Type B pancreatic cell (in vitro differentiated cells): ENCODE data around the gene SLC2A13. TPM values are rescaled to one million over a fixed set of nuclear protein-coding genes. Genes with fewer than 3 reads are reported as not detected.
A peak's percentile ranks its signal among the peaks of the same experiment; 100 is the strongest.

Source experiments
- DNase-seq: peaks from one replicate; pipeline ENCODE4 v3.0.0; 2021; ENCODE audit warnings: mixed read lengths; ENCODE audit not compliant: unreplicated experiment; ENCODE audit errors: extremely low spot score
- H3K27ac Mint-ChIP-seq: 2 replicates; pipeline ENCODE4 v1.8.0; 2021; ENCODE audit warnings: mild to moderate bottlenecking, mixed read lengths
- H3K27me3 Mint-ChIP-seq: 2 replicates; pipeline ENCODE4 v1.8.0; 2021; ENCODE audit warnings: mixed read lengths
- H3K36me3 Mint-ChIP-seq: 2 replicates; pipeline ENCODE4 v1.8.0; 2021; ENCODE audit warnings: mixed read lengths
- H3K4me1 Mint-ChIP-seq: one replicate; pipeline ENCODE4 v1.8.0; 2021; ENCODE audit warnings: mixed read lengths; ENCODE audit not compliant: unreplicated experiment
- H3K4me3 Mint-ChIP-seq: 2 replicates; pipeline ENCODE4 v1.8.0; 2021; ENCODE audit warnings: mild to moderate bottlenecking, mixed read lengths
- H3K9me3 Mint-ChIP-seq: 2 replicates; pipeline ENCODE4 v1.8.0; 2021; ENCODE audit warnings: mixed read lengths
- CTCF ChIP-seq: fragments of 200-600 bp; sonication (generic); conservative IDR thresholded peaks from 2 replicates; pipeline ENCODE4 v1.5.0; 2021; ENCODE audit warnings: antibody characterized with exemption, mild to moderate bottlenecking
- total RNA-seq: library from RNA; stranded (reverse); gene quantifications from 2 replicates; pipeline ENCODE4 v1.2.1, GENCODE V29; 2021; ENCODE audit warnings: low replicate concordance

The SLC2A13 gene
- total RNA-seq, 1 donor from 2014 or later: 7.1 TPM

DNA sequence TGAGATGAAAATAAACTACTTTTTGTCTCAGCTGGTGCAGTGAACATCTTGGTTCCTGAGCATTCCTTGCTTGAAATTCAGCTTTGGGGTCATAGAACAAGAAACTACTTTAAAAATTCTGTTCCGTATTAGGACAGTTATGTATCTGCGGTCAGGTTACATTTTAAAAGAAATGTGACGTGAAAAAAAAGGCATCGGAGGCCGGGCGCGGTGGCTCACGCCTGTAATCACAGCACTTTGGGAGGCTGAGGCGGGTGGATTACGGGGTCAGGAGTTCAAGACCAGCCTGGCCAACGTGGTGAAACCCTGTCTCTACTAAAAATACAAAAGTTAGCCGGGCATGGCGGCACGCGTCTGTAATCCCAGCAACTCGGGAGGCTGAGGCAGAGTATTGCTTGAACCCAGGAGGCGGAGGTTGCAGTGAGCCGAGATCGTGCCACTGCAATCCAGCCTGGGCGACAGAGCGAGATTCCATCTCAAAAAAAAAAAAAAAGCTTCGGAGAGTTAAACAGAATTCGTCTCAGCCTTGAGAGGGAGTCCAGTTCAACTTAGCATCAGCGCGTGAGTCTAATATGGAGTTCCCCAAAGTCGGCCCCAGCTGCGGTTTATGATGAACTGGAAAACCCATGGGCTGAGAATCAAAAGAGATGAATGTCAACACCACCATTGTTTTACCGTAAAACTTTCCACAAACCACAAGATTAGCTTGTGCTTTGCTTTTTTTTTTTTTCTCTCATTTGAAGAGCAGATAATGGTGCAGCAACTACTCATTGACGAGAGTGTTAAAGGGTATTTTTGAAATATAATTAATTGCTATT lies 2.1 kb upstream of the SLC2A13 start:
- DNase-seq: no peak
- H3K27ac Mint-ChIP-seq: peak overlapping the region; percentile 46
- no peaks in the 10 kb centered on the region for H3K36me3 Mint-ChIP-seq
- H3K4me1 Mint-ChIP-seq: peaks cover 22% of the 10 kb centered on the region
- H3K4me3 Mint-ChIP-seq: peak overlapping the region; percentile 72
- H3K9me3 Mint-ChIP-seq: no peaks in the 10 kb centered on the region
- H3K27me3 Mint-ChIP-seq: peaks cover 7% of the 10 kb centered on the region
- peak; percentile 55 for TF ChIP-seq CTCF

- H3K27me3 Mint-ChIP-seq: peaks cover 7% of the 10 kb centered on the region
Observed at GRCh38 chr12:40107098-40107802, 1.4 kb upstream of the SLC2A13 start.

DNA sequence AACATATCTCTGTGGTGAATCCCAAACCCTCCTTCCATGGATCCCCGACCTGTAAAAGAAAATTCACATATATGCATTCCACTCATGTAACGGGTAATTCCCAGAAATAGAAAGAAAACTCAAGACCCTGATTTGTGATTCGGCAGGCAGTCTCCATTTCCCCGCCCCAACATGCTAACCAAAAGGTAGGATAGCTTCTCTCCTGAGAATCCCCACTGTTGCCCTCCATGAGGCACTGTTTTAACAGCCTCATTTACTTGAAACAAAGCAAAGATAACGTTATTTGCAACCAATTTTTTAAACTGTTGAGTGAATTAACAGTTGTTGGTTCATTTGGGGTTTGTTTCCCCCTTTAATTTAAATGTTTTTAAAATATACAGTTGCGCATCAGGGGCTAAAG lies 774 bp upstream of the SLC2A13 start:
- no peak for TF ChIP-seq CTCF
- DNase-seq: no peak
- peaks cover 7% of the 10 kb centered on the region for H3K27me3 Mint-ChIP-seq
- H3K9me3 Mint-ChIP-seq: no peaks in the 10 kb centered on the region
- peak overlapping the region; percentile 89 for H3K4me3 Mint-ChIP-seq
- peak overlapping the region; percentile 58 for H3K27ac Mint-ChIP-seq
- peaks cover 23% of the 10 kb centered on the region for H3K4me1 Mint-ChIP-seq
- peaks cover under 1% of the 10 kb centered on the region for H3K36me3 Mint-ChIP-seq

More at GRCh38 chr12:40107098-40107802, 1.4 kb upstream of the SLC2A13 start:
- H3K9me3 Mint-ChIP-seq: no peaks in the 10 kb centered on the region
- H3K4me1 Mint-ChIP-seq: peaks cover 23% of the 10 kb centered on the region
- H3K27ac Mint-ChIP-seq: peak overlapping the region; percentile 46
- peak overlapping the region; percentile 72 for H3K4me3 Mint-ChIP-seq
- no peaks in the 10 kb centered on the region for H3K36me3 Mint-ChIP-seq
- peak; percentile 97 for TF ChIP-seq CTCF
- DNase-seq: peak; percentile 85

GRCh38 chr12:40106202-40106533 lies 287 bp upstream of the SLC2A13 start:
- Mint-ChIP-seq H3K27me3 (peaks cover 7% of the 10 kb centered on the region), H3K4me1 (peaks cover 23% of the 10 kb centered on the region), H3K27ac (peak overlapping the region; percentile 58), H3K36me3 (peaks cover 6% of the 10 kb centered on the region), H3K9me3 (no peaks in the 10 kb centered on the region), H3K4me3 (peak overlapping the region; percentile 89)
- TF ChIP-seq CTCF: no peak
- DNase-seq: no peak

DNA sequence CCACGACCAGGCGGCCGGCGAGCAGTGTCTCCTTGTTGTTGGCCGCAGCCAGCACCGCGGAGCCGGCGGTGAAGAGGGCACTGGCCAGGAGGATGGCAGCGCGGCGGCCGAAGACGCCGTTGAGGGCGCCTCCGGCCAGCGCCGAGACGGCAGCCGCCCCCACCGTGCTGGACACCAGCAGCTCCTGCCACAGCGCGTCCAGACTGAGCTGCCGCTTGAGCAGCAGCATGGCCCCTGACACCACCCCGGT lies 691 bp downstream of the SLC2A13 start:
- DNase-seq: no peak
- Mint-ChIP-seq H3K4me3 (peak overlapping the region; percentile 87), H3K4me1 (peaks cover 23% of the 10 kb centered on the region), H3K9me3 (no peaks in the 10 kb centered on the region), H3K36me3 (peaks cover 6% of the 10 kb centered on the region), H3K27me3 (peaks cover 4% of the 10 kb centered on the region), H3K27ac (no peak overlapping the region)
- TF ChIP-seq CTCF: no peak
